NCI-H748 (cell line): ENCODE data around the gene TARBP2.
"Not testable (repeated sequence)": the region's sequence is repeated elsewhere in the genome, so short reads cannot be mapped to it uniquely, and the experiment has no call there.

Experiments
- DNase-seq: peaks from one replicate; lab custom pipeline; 2025; ENCODE audit not compliant: unreplicated experiment; lab: John Stamatoyannopoulos, UW

Gene TARBP2

DNA sequence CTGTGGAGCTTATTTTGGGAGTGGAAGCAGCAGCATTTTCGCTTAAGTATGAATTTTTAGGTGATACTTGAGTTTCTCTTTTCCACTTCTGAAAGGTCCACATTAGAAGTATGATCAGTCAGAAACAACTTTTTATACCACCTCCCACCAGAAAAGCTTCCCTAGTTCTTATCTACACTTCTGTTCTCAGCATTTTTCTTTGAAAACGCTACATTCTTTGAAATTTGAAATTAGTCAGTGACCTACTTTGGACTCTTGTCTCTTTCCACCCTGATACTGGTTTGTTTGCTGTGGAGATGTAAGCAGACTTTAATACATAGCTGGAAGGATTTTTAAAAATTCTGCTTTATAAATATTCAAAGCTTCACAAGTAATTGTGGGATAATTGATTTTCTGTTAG lies 27.0 kb upstream of the TARBP2 start:
- DNase-seq: no peak

DNA sequence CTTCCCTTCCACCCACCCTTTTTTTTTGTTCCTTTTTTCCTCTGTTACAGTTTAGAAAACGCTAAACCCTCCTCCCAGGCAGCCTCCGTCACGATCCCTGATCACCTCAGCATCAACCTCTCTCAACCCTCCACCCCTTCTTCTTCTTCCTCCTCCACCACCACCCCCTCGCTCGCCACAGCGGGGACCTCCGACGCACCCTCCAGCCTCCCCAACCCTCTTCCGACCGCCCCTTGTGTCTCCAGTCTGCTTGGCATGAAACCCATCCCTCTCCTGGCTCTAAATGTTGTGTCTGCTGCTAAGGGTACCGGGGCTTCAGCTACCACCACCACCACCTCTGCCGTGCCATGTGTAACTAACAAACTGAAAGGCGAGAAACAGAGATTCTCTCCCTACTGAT lies 26.3 kb upstream of the TARBP2 start:
- no peak for DNase-seq

DNA sequence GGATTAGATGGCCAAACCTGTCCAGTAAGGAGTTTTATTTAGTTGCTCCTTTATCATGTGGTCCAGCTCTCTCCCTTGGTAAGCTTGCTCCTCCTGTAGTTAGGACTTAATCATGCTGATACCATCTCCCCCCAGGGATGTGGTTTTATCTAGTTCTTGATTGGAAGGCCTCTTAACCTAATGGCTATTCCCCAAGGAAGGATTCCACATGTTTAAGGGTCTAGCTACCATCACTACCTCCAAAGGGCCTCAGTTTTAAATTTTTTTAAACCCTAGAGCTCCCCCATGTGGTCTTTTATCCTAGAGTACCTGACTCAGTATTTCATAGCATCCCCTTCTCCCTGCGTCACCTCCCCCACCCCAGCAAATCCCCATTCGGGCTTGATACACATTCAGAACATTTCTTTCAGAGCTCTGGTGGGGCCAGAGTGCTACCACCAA lies 24.3 kb upstream of the TARBP2 start:
- peak; percentile 9 for DNase-seq

DNA sequence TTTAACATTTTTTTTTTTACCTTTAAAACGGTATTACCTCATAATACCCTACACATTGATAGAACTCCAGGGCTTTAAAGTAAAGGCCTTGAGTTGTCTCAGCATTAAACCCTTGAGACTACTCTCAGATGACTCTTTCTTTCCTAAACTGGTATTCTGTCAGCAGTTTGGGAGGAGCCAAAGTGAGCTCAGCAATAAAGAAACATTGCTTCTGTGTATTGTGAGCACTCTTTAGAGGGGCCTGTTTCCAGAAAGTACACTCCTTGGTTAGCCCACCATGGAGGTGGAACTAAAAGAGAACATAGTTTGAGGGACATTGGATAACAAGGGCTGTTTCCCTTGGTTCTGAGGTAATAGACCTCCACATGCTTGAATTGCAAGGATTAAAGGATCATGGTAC lies 22.2 kb upstream of the TARBP2 start:
- DNase-seq: no peak

DNA sequence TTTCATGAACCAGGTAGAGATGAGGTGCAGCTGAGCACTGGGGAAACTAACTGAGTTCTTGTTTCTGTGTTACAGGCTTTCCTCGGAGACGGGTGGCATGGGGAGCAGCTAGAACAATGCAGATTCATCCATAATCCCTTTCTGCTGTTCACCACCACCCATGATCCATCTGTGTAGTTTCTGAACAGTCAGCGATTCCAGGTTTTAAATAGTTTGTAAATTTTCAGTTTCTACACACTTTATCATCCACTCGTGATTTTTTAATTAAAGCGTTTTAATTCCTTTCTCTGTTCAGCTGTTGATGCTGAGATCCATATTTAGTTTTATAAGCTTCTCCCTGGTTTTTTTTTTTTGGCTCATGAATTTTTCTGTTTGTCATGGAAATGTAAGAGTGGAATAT lies 21.8 kb upstream of the TARBP2 start:
- DNase-seq: no peak

DNA sequence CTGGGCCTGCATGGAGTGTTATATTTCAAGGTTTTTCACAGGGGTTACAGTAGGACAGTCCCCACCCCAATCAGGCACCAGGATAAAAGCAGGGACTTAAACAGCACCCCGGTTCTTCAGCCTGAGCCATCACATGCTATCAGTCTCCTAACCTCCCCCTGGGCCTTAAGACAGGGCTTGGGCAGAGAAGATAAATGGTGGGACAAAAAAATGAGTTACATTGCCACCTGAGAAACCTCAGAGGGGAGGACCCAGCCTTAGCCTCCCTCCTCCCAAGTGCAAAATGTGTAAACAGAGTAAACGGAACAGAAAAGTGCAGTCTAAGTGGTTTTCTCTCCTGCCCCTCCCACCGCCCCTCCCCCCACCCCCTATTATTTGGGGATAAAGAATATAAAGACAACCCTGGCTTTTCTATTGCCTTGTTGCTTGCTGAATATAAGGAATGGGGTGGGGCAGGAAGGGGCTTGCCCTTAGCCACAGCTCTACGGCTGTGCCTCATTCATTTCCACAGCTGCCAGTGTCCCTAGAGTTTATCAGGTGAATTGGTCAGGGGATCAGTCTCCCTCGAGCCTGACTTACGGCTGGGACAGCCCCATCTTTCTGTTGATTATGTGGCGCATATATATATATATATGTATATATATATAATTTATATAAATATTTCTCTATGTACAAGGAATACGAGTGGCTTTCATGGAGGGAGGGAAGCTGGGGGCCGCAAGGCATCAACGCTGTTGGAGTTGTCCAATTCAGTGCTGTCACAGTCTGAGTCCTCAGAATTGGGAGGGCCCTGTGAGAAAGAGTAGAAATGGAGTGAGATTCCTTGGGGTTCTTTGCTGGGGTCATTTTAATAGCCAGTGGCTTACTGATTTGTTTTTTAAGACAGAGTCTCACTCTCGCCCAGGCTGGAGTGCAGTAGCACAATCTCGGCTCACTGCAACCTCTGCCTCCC lies 20.3 kb upstream of the TARBP2 start:
- DNase-seq: no peak

DNA sequence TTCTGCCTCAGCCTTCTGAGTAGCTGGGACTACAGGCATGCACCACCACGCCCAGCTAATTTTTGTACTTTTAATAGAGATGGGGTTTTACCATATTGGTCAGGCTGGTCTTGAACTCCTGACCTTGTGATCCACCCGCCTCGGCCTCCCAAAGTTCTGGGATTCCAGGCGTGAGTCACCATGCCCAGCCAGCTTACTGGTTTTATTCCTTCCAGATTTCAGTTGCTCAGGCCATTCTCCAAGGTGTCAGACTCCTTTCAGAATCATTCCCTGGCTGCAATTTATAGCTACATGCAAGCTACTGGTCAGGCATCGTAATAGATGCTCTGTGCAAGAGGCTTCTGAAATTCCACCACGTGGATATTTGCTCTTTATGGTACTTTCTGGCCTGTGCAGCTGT lies 19.6 kb upstream of the TARBP2 start:
- DNase-seq: not testable (repeated sequence)

DNA sequence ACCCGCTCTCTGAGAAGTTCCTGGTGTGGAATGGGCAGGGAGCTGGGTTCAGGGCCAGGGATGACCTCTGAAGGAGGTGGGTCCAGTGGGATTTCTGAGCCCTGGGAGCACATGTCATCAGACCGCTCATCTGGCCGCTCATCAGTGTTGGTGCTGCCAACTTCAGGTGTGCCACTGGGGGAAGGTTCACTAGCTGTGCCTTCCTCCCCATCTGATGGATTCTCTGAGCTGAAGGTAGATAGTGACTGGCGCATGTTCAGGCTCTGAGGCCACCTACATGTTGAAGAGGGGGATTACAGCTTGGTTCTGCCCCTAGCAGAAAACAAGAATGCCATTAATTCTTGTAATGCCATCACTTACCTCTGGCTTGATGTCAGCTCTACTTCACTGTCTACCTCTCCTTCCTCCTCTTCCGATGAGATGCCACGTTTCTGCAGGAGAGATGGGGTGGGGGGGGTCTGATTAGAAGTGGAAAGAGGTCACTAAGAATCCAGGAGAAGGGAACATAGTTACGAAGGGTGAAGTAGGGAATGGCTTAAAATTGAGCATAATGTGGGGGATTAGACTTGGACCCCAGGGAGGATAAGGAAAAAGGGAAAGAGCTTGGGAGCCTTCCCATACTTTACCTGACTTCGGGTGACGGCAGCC lies 19.0 kb upstream of the TARBP2 start:
- DNase-seq: peak; percentile 18

DNA sequence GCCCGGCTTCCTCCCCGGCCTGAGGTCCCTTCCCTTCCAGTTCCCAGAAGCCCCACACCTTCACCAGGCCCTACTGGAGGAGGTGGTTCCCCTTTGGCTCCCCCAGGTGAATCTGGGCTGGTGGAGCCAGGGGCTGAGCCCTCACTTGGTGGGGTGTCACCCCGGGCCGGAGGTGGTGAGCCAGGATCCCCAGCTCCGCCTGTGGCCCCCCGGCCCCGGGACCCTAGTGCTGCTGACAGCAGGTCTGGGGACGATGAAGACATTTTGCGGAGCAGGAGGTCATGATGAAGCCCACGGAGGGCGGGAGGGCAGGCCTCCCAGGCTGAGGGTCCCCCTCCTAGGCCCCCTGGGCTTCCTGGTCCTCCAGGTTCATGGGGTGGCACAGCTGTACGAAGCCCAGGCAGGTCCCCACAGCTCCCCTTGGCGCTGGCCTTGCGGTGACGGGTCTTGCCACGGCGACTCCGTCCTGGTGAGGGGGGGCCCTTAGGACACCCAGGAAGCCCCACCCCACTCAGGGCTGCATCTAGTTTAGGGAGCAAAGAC lies 18.4 kb upstream of the TARBP2 start:
- no peak for DNase-seq

DNA sequence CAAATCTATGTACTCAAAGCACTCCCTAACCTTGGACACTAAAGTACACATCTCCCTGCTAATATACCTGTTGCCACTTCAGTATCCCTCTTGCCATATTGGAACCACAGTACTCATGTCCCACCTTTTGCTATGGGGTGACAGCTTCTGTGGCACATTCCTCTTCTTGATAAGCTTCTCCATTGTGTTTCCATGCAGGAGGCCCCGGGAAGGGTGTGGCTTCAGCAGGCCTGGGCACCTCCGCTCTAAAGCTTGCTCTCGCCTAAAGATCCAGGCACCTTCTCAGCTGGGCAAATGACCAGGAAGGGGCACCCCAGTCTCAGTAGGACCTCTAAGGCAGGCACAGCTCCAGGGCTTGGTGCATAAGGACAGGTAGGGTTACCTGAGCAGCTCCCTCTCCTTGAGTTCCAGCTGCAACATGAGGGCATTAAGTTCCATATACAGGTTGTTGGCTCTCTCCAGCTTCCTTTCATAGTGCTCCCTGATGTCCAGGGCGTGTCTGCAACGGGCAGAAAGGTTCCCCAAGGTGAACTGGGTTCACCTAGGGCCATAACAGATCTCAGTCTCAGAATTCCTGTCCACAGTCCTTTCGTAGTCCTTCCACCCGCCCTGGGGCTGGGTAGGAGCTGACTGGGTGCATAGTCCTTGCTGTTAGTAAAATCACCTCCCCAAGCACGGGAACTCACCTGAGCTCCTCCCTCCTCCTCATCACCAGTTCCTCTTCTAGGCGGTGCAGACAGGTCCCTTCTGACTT lies 17.7 kb upstream of the TARBP2 start:
- DNase-seq: no peak

DNA sequence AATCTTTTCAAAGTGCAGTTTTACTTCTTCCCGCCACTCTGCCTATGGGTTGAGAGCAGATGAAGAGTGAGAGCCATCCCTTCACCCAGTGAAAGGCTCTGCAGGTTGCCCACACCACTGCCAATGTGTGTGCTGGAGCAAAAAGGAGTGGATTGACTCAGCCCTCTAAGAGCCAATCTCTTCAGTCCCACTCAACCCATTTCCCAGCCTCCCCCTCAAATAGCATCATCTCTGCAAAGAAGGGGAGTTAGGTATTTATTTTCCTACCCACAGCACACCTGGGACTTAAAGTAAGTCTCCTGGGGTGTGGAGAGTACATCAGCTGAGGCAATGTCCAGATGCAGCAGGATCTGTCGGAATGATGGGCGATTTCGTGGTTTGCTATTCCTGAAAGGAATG lies 17.1 kb upstream of the TARBP2 start:
- no peak for DNase-seq

DNA sequence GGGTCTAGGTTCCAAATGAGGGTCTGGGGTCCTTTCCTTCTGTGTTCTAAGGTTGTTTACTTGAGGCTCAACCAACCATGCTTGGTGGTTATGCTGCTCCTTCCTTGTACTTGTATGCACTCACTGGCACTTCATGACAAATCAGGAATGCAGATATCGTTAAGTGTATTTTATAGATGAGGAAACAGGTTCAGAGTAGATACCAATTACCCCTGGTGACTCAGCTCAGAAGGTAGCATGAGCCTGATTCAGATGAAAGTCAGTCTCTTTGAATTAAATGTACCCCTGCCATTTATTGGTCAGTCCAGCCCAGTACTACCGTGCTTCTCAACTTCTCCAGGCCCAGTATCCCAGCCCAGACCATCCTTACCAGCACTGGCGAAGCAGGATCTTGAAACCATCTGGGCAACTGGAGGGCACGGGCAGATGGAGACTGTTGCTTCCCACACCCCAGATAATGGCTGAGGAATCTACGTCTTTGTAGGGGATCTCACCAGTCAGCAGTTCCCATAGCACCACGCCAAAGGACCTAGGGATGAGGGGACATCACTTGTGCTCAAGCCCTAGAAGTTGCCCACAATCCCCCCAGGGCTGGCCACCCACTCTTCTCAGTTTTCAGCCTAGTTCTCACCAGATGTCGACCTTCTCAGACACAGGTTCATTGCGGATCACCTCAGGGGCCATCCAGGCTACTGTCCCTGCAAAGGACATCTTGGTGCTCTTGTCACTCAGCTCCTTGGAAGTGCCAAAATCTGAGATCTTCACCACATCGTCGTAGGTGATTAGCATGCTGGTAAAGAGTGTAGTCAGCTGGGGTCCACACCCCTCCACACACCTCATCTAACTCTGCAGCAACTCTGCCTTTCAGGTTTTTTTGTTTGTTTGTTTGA lies 16.2 kb upstream of the TARBP2 start:
- DNase-seq: no peak

DNA sequence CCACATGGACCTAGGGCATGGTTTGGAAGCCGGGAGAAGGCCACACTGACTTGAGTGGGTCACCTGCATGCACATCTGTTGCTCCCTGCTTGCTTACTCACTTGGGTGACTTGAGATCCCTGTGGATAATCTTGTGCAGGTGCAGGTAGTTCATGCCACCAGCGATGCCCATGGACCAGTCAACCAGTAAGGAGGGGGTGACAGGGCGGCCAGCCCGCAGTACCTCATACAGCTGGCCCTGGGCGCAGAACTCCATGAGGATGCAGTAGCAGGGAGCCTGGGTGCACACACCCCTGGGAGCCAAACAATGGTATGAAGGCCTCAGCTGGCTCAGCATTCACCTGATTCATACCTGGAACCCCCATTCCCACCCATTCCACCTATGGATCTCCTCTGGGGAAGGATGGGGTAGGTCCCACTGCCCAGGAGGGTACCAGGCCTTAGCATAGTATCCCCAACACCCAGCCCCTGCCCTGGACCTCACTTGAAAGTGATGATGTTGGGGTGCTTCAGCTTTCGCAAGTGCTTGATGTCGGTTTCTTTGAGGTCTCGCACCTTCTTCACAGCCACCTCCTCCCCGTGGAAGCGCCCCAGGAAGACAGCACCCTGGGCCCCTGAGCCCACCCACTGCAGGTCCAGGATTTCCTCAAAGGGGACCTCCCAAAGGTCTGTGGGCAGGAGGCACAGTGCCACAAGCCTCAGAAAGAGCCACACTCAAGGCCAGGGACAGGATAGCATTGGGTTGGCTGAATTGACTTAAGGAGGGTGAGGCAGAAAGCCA lies 14.9 kb upstream of the TARBP2 start:
- no peak for DNase-seq

DNA sequence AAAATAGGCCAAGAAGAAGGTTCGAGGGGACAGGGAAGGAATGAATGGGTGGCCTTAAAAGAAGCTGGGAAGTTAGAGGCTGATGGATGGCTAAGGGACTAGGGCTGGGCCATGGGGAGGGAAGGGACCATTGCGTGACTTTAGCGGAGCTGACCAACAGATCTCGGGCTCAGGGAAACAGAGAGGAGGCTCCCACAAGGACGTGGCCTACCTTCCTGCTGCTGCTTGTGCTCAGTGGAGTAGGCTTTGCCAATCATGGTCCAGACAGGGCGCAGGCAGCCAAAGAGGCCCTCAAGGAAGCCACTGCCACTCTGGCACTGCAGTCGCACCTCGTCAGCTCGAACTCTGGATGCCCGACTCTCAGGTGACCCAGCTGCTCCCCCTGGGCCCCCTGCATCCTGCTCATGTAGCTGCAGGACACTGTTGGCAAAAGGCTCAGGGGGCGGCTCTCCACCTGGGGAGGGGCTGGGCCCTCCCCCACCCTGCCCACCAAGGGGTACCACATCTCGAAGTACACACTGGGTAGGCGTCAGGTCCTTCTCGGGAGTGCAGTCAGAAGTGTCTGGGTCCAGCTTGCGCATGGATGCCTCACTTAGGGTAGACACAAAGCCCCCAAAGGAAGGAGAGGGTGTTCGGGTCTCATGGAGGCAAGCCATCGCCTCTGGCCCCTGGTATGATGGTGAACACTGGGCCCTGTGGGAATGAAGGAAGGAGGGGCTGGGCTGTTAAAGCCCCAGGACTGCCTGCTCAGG lies 14.2 kb upstream of the TARBP2 start:
- no peak for DNase-seq

DNA sequence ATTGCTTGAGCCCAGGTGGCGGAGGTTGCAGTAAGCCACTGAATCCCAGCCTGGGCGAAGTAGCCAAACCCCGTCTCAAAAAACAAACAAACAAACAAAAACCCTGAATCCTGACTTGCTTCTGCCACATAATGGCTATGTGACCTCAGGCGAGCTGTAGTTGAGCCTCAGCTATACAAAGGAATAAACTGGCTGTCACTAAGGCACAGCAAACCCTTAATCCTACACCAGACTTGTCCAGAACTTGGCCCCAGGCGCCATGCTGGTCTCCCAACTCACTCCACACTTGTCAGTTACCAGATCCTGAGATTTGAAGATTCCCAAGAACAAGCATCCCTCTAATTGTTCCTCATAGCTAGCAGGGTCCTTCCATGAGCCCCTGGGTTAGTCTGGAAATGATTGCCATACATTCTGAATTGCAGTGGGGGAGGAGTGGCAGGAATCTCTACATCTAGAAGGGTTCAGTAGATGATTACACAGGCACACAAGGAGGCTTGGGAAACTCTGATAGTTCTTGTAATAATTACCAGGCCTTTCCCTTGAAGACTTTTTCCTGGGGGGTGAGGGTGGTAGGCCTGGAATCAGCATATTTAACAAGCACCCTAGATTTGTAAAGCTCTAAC lies 11.7 kb upstream of the TARBP2 start:
- DNase-seq: no peak

DNA sequence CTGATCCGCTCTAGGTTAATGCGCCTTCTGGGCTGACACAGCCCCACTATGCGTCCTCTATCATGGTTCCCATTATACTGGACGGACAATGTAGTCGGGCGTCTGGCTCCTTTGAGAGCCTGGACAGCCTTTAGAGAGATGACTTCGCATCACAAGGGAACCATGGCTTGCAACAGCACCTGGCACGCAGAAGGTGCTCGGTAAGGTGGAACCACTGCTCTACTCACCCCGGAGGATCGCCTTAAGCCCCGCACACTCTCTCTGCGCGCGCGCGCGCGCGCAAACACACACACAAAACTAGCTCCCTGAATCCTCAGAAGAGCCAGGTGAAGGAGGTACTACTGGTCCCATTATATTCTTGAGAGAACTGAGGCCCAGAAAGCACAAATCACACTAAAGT lies 8.9 kb upstream of the TARBP2 start:
- peak; percentile 59 for DNase-seq

DNA sequence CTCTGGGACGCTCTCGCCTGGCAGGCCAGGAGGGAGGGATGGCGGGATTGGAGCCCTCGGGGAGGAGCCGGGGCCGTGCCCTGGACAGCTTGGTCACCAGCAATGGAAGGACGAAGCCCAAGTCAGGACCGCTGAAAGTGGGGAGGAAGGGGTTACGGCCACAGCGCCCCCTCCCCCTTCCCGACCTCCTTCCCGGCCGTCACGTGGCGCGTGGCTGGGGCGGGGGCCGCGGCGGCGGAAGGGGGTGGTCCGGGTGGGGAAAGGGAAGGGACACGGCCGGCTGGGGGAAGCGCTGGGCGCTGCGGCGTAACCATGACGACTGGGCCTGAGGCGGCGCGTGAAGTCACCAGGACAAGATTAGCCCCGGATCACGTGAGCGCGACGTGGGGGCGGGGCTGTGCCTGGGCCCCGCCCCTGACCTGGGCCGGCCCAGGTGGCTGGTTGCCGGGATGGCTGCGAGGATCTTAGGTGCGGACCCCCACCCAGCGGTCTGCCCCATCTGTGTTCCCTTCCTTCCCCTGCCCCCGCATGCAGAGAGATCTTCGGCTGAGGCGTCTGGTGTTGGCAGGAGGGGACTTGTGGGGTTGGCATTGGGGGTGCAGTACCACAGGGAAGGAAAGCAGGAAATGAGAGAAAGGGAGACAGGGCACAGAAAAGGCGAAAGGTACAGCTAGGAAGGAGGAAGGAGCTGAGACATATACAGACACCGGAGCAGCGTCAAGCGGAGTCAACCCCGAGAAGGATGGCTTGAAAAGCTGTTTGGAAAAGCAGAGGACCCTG lies 8.1 kb upstream of the TARBP2 start:
- DNase-seq: peak; percentile 94
